Mesendoderm (in vitro differentiated cells): ENCODE measurements around the gene SLC7A8.

Source experiments
- DNase-seq: peaks from one replicate; pipeline ENCODE4 v3.0.0; 2013
- H2AK5ac ChIP-seq: 2 replicates; pipeline ENCODE4 v1.6.1; 2013; ENCODE audit warnings: low read length, inconsistent platforms
- H2BK120ac ChIP-seq: 2 replicates; pipeline ENCODE4 v1.6.1; 2013; ENCODE audit warnings: low read depth, mild to moderate bottlenecking, low read length, moderate library complexity, mixed read lengths
- H2BK15ac ChIP-seq: replicated peaks from 2 replicates; pipeline ENCODE4 v1.6.1; 2013; ENCODE audit warnings: low read depth, mild to moderate bottlenecking, moderate library complexity
- H2BK5ac ChIP-seq: 2 replicates; pipeline ENCODE4 v1.6.1; 2013; ENCODE audit warnings: low read length, inconsistent platforms
- H3K18ac ChIP-seq: 2 replicates; pipeline ENCODE4 v1.6.1; 2013; ENCODE audit warnings: mild to moderate bottlenecking, low read length, mixed read lengths
- H3K23ac ChIP-seq: one replicate; pipeline ENCODE4 v1.6.1; 2013; ENCODE audit warnings: low read length
- H3K27ac ChIP-seq: 2 replicates; pipeline ENCODE4 v1.5.1; 2013; ENCODE audit warnings: low read depth, mild to moderate bottlenecking, inconsistent platforms, low read length, moderate library complexity
- H3K27me3 ChIP-seq: 2 replicates; pipeline ENCODE4 v1.6.1; 2013; ENCODE audit warnings: low read length, control low read depth, mild to moderate bottlenecking, inconsistent platforms; ENCODE audit not compliant: insufficient read depth, poor library complexity
- H3K36me3 ChIP-seq: 2 replicates; pipeline ENCODE4 v1.6.1; 2013; ENCODE audit warnings: low read length, inconsistent platforms; ENCODE audit not compliant: control insufficient read depth, insufficient read depth
- H3K4ac ChIP-seq: one replicate; pipeline ENCODE4 v1.6.1; 2013; ENCODE audit warnings: low read depth, mild to moderate bottlenecking, low read length, moderate library complexity
- H3K4me1 ChIP-seq: 2 replicates; pipeline ENCODE4 v1.6.1; 2013; ENCODE audit warnings: low read depth, low read length, inconsistent platforms; ENCODE audit not compliant: control insufficient read depth
- H3K4me2 ChIP-seq: 2 replicates; pipeline ENCODE4 v1.6.1; 2013; ENCODE audit warnings: low read length
- H3K4me3 ChIP-seq: 2 replicates; pipeline ENCODE4 v1.5.1; 2013; ENCODE audit warnings: mild to moderate bottlenecking, low read length
- H3K56ac ChIP-seq: one replicate; pipeline ENCODE4 v1.6.1; 2013; ENCODE audit warnings: low read length
- H3K79me1 ChIP-seq: 2 replicates; pipeline ENCODE4 v1.6.1; 2013; ENCODE audit warnings: low read length, inconsistent platforms
- H3K79me2 ChIP-seq: 2 replicates; pipeline ENCODE4 v1.6.1; 2013; ENCODE audit warnings: mild to moderate bottlenecking, low read length; ENCODE audit not compliant: control insufficient read depth, insufficient read depth
- H3K9ac ChIP-seq: 2 replicates; pipeline ENCODE4 v1.6.1; 2013; ENCODE audit warnings: low read length, inconsistent platforms
- H4K5ac ChIP-seq: one replicate; pipeline ENCODE4 v1.6.1; 2013; ENCODE audit warnings: low read length
- H4K8ac ChIP-seq: one replicate; pipeline ENCODE4 v1.6.1; 2013; ENCODE audit warnings: low read depth, mild to moderate bottlenecking, control low read depth, low read length, moderate library complexity
- WGBS: extraction: QIAGEN DNeasy Blood & Tissue Kit; methylation state at CpG from one replicate; pipeline ENCODE4 v1.1.7; 2013; ENCODE audit warnings: low lambda C conversion rate, missing lambda C conversion rate; ENCODE audit not compliant: insufficient coverage; ENCODE audit errors: extremely low coverage; 5-methylcytosine and 5-hydroxymethylcytosine counted together

SLC7A8 gene

GRCh38 chr14:23187925-23188324 lies 4.5 kb upstream of the SLC7A8 start:
- no peaks in the 10 kb centered on the region for H3K4me1 ChIP-seq
- no peaks in the 10 kb centered on the region for H3K79me1 ChIP-seq
- H3K79me2 ChIP-seq, result no peaks in the 10 kb centered on the region
- no peak overlapping the region for H3K9ac ChIP-seq
- no peak overlapping the region for H3K56ac ChIP-seq
- no peak for DNase-seq
- H3K4me2 ChIP-seq, result no peak overlapping the region
- H4K8ac ChIP-seq, result no peak overlapping the region
- no peak overlapping the region for H2BK5ac ChIP-seq
- no peak overlapping the region for H3K18ac ChIP-seq
- H2BK120ac ChIP-seq, result no peak overlapping the region
- no peaks in the 10 kb centered on the region for H3K27me3 ChIP-seq
- H3K4me3 ChIP-seq, result no peak overlapping the region
- peak overlapping the region; percentile 25 for H3K4ac ChIP-seq
- H2BK15ac ChIP-seq, result no peak overlapping the region
- H2AK5ac ChIP-seq, result no peak overlapping the region
- no peaks in the 10 kb centered on the region for H3K36me3 ChIP-seq
- H3K23ac ChIP-seq, result no peak overlapping the region
- no peak overlapping the region for H3K27ac ChIP-seq
- H4K5ac ChIP-seq, result no peak overlapping the region
- WGBS, result no CpG with 5 or more reads among the region's 2 CpGs

GRCh38 chr14:23186913-23187654 lies 3.6 kb upstream of the SLC7A8 start:
- no peaks in the 10 kb centered on the region for H3K36me3 ChIP-seq
- H4K8ac ChIP-seq, result no peak overlapping the region
- H3K27me3 ChIP-seq, result no peaks in the 10 kb centered on the region
- H3K79me2 ChIP-seq, result peaks cover 4% of the 10 kb centered on the region
- H2BK15ac ChIP-seq, result no peak overlapping the region
- peak; percentile 66 for DNase-seq
- H2BK120ac ChIP-seq, result no peak overlapping the region
- no peak overlapping the region for H2AK5ac ChIP-seq
- no peak overlapping the region for H3K4me3 ChIP-seq
- no peak overlapping the region for H3K4ac ChIP-seq
- H3K4me1 ChIP-seq, result no peaks in the 10 kb centered on the region
- no peaks in the 10 kb centered on the region for H3K79me1 ChIP-seq
- H3K9ac ChIP-seq, result no peak overlapping the region
- H3K27ac ChIP-seq, result no peak overlapping the region
- H3K4me2 ChIP-seq, result no peak overlapping the region
- H2BK5ac ChIP-seq, result no peak overlapping the region
- H3K23ac ChIP-seq, result no peak overlapping the region
- no peak overlapping the region for H4K5ac ChIP-seq
- WGBS, result no CpG with 5 or more reads among the region's 12 CpGs
- H3K56ac ChIP-seq, result no peak overlapping the region
- H3K18ac ChIP-seq, result no peak overlapping the region

- no peaks in the 10 kb centered on the region for H3K79me1 ChIP-seq
- WGBS, result no CpG with 5 or more reads among the region's 3 CpGs
- H3K27me3 ChIP-seq, result no peaks in the 10 kb centered on the region
- H3K4me1 ChIP-seq, result peaks cover 6% of the 10 kb centered on the region
- no peak overlapping the region for H4K8ac ChIP-seq
- no peak overlapping the region for H2AK5ac ChIP-seq
- no peak overlapping the region for H3K18ac ChIP-seq
- no peak overlapping the region for H4K5ac ChIP-seq
- no peaks in the 10 kb centered on the region for H3K36me3 ChIP-seq
- no peak overlapping the region for H2BK15ac ChIP-seq
- H3K9ac ChIP-seq, result no peak overlapping the region
- peaks cover 19% of the 10 kb centered on the region for H3K79me2 ChIP-seq
- DNase-seq, result no peak
- no peak overlapping the region for H3K56ac ChIP-seq
- H2BK5ac ChIP-seq, result no peak overlapping the region
- no peak overlapping the region for H2BK120ac ChIP-seq
- no peak overlapping the region for H3K4me2 ChIP-seq
- H3K27ac ChIP-seq, result no peak overlapping the region
- no peak overlapping the region for H3K4me3 ChIP-seq
- H3K4ac ChIP-seq, result no peak overlapping the region
- H3K23ac ChIP-seq, result no peak overlapping the region
These were observed 1.6 kb upstream of the SLC7A8 start for GRCh38 chr14:23185063-23185462.

- no peak overlapping the region for H3K27ac ChIP-seq
These were observed 346 bp downstream of the SLC7A8 start for GRCh38 chr14:23183158-23183470.

GRCh38 chr14:23182372-23183157 lies 895 bp downstream of the SLC7A8 start:
- peaks cover 27% of the 10 kb centered on the region for H3K79me2 ChIP-seq
- peak overlapping the region; percentile 79 for H3K9ac ChIP-seq
- H4K5ac ChIP-seq, result peak overlapping the region; percentile 53
- no peak overlapping the region for H3K4ac ChIP-seq
- peaks cover under 1% of the 10 kb centered on the region for H3K79me1 ChIP-seq
- H3K4me2 ChIP-seq, result peak overlapping the region; percentile 91
- peak; percentile 87 for DNase-seq
- H3K36me3 ChIP-seq, result no peaks in the 10 kb centered on the region
- H2AK5ac ChIP-seq, result no peak overlapping the region
- no peak overlapping the region for H3K27ac ChIP-seq
- peaks cover 6% of the 10 kb centered on the region for H3K4me1 ChIP-seq
- H3K18ac ChIP-seq, result peak overlapping the region; percentile 54
- H3K4me3 ChIP-seq, result peak overlapping the region; percentile 80
- no peak overlapping the region for H4K8ac ChIP-seq
- H2BK120ac ChIP-seq, result no peak overlapping the region
- no CpG with 5 or more reads among the region's 24 CpGs for WGBS
- peak overlapping the region; percentile 88 for H3K56ac ChIP-seq
- no peak overlapping the region for H2BK15ac ChIP-seq
- H2BK5ac ChIP-seq, result peak overlapping the region; percentile 63
- no peaks in the 10 kb centered on the region for H3K27me3 ChIP-seq
- no peak overlapping the region for H3K23ac ChIP-seq

More at GRCh38 chr14:23183158-23183470, 346 bp downstream of the SLC7A8 start:
- Histone ChIP-seq H2BK120ac (no peak overlapping the region), H3K79me2 (peaks cover 24% of the 10 kb centered on the region), H3K56ac (peak overlapping the region; percentile 63), H4K5ac (no peak overlapping the region), H2AK5ac (no peak overlapping the region), H3K36me3 (no peaks in the 10 kb centered on the region), H3K4me2 (peak overlapping the region; percentile 38), H3K4ac (no peak overlapping the region), H3K27me3 (no peaks in the 10 kb centered on the region), H4K8ac (no peak overlapping the region), H3K9ac (peak overlapping the region; percentile 56), H3K4me3 (peak overlapping the region; percentile 57), H3K18ac (no peak overlapping the region), H3K23ac (no peak overlapping the region), H2BK15ac (no peak overlapping the region), H3K79me1 (no peaks in the 10 kb centered on the region), H3K4me1 (peaks cover 6% of the 10 kb centered on the region), H2BK5ac (no peak overlapping the region)
- DNase-seq, result no peak
- WGBS, result no CpG with 5 or more reads among the region's 4 CpGs
